ENCODE data around the gene ITGB2.

Gene ITGB2

GRCh38 chr21:44872323-44872648 is 48.4 kb downstream of the ITGB2 start:
- TF ChIP-seq TAF1 (IDR thresholded peaks at IDR 0.05; ENCODE audit: borderline replicate concordance, insufficient read depth, low read length) = no peak
- no peak for TF ChIP-seq SIN3A (IDR thresholded peaks at IDR 0.05; ENCODE audit: borderline replicate concordance, insufficient read depth, low read length)
- no peak for TF ChIP-seq REST (IDR thresholded peaks at IDR 0.05; ENCODE audit: insufficient read depth in 1 of 2, low read depth in 2 of 2, low read length in 2 of 2)
- TF ChIP-seq POLR2AphosphoS5 (IDR thresholded peaks at IDR 0.05; ENCODE audit: low read depth, low read length) = no peak
- no peak for TF ChIP-seq FOXP2 (optimal IDR thresholded peaks at IDR 0.05; ENCODE audit: borderline replicate concordance, extremely low read depth, extremely low read length, insufficient read depth)

- TF ChIP-seq TAF1 (IDR thresholded peaks at IDR 0.05; ENCODE audit: borderline replicate concordance, insufficient read depth, low read length) (no peak), FOXP2 (optimal IDR thresholded peaks at IDR 0.05; ENCODE audit: borderline replicate concordance, extremely low read depth, extremely low read length, insufficient read depth) (no peak), SIN3A (IDR thresholded peaks at IDR 0.05; ENCODE audit: borderline replicate concordance, insufficient read depth, low read length) (peak; percentile 83; the same call in 1 of the 2 replicates)
Measured at GRCh38 chr21:44871576-44872269, 49.0 kb downstream of the ITGB2 start.

GRCh38 chr21:44870748-44871495 is 49.8 kb downstream of the ITGB2 start:
- TF ChIP-seq SIN3A (IDR thresholded peaks at IDR 0.05; ENCODE audit: borderline replicate concordance, insufficient read depth, low read length) (no peak), POLR2AphosphoS5 (IDR thresholded peaks at IDR 0.05; ENCODE audit: low read depth, low read length) (no peak), FOXP2 (optimal IDR thresholded peaks at IDR 0.05; ENCODE audit: borderline replicate concordance, extremely low read depth, extremely low read length, insufficient read depth) (no peak), TAF1 (IDR thresholded peaks at IDR 0.05; ENCODE audit: borderline replicate concordance, insufficient read depth, low read length) (no peak), REST (IDR thresholded peaks at IDR 0.05; ENCODE audit: insufficient read depth in 1 of 2, low read depth in 2 of 2, low read length in 2 of 2) (no peak)

- no peak for TF ChIP-seq FOXP2 (optimal IDR thresholded peaks at IDR 0.05; ENCODE audit: borderline replicate concordance, extremely low read depth, extremely low read length, insufficient read depth)
- TF ChIP-seq REST (IDR thresholded peaks at IDR 0.05; ENCODE audit: insufficient read depth in 1 of 2, low read depth in 2 of 2, low read length in 2 of 2) = no peak
- TF ChIP-seq TAF1 (IDR thresholded peaks at IDR 0.05; ENCODE audit: borderline replicate concordance, insufficient read depth, low read length) = no peak
- no peak; the same call in 1 of the 2 replicates for TF ChIP-seq SIN3A (IDR thresholded peaks at IDR 0.05; ENCODE audit: borderline replicate concordance, insufficient read depth, low read length)
- no peak for TF ChIP-seq POLR2AphosphoS5 (IDR thresholded peaks at IDR 0.05; ENCODE audit: low read depth, low read length)
Measured at GRCh38 chr21:44869781-44870747, 50.6 kb downstream of the ITGB2 start.

- TF ChIP-seq FOXP2 (optimal IDR thresholded peaks at IDR 0.05; ENCODE audit: borderline replicate concordance, extremely low read depth, extremely low read length, insufficient read depth) = no peak
- TF ChIP-seq TAF1 (IDR thresholded peaks at IDR 0.05; ENCODE audit: borderline replicate concordance, insufficient read depth, low read length) = no peak
- no peak for TF ChIP-seq POLR2AphosphoS5 (IDR thresholded peaks at IDR 0.05; ENCODE audit: low read depth, low read length)
- TF ChIP-seq SIN3A (IDR thresholded peaks at IDR 0.05; ENCODE audit: borderline replicate concordance, insufficient read depth, low read length) = no peak
- no peak for TF ChIP-seq REST (IDR thresholded peaks at IDR 0.05; ENCODE audit: insufficient read depth in 1 of 2, low read depth in 2 of 2, low read length in 2 of 2)
Measured at GRCh38 chr21:44868707-44869106, 52.0 kb downstream of the ITGB2 start.

Data from PFSK-1 (cell line).